GM19452 (cell line): ENCODE data around the gene GPC1.

Source experiments
- ATAC-seq: cut with Tn5 transposase; IDR thresholded peaks from one replicate; pipeline ENCODE4 v1.9.1; 2021; ENCODE audit not compliant: unreplicated experiment

The GPC1 gene

GRCh38 chr2:240455272-240455646 lies 19.8 kb downstream of the GPC1 start:
- no peak for ATAC-seq

GRCh38 chr2:240455647-240456446 lies 20.4 kb downstream of the GPC1 start:
- ATAC-seq, result no peak

- no peak for ATAC-seq
Measured at GRCh38 chr2:240456447-240457222, 21.2 kb downstream of the GPC1 start.

GRCh38 chr2:240457223-240458043 lies 22.0 kb downstream of the GPC1 start:
- ATAC-seq, result no peak

GRCh38 chr2:240458044-240458899 lies 22.8 kb downstream of the GPC1 start:
- ATAC-seq, result no peak

- no peak for ATAC-seq
Measured at GRCh38 chr2:240458900-240459391, 23.5 kb downstream of the GPC1 start.

GRCh38 chr2:240459401-240460252 lies 24.2 kb downstream of the GPC1 start:
- no peak for ATAC-seq

GRCh38 chr2:240460253-240460711 lies 24.8 kb downstream of the GPC1 start:
- ATAC-seq, result no peak

GRCh38 chr2:240460781-240461431 lies 25.4 kb downstream of the GPC1 start:
- ATAC-seq, result no peak

- no peak for ATAC-seq
Measured at GRCh38 chr2:240461471-240462072, 26.1 kb downstream of the GPC1 start.

- no peak for ATAC-seq
Measured at GRCh38 chr2:240462073-240462706, 26.7 kb downstream of the GPC1 start.

GRCh38 chr2:240462707-240463273 lies 27.3 kb downstream of the GPC1 start:
- no peak for ATAC-seq

GRCh38 chr2:240463274-240463865 lies 27.9 kb downstream of the GPC1 start:
- no peak for ATAC-seq

- no peak for ATAC-seq
Measured at GRCh38 chr2:240463866-240464481, 28.5 kb downstream of the GPC1 start.

GRCh38 chr2:240464514-240465241 lies 29.2 kb downstream of the GPC1 start:
- no peak for ATAC-seq

- ATAC-seq, result no peak
Measured at GRCh38 chr2:240465268-240465764, 29.9 kb downstream of the GPC1 start.
